GM10248 (cell line): ENCODE measurements around the gene KLHL6.
"Not testable (repeated sequence)": the region's sequence is repeated elsewhere in the genome, so short reads cannot be mapped to it uniquely, and the experiment has no call there.

Experiments used
- CTCF ChIA-PET: fragments of 300-600 bp; sonication (Branson Sonifier 250); formaldehyde crosslinking; extraction: SDS; loops from one replicate; lab custom pipeline; 2021; ENCODE audit warnings: antibody characterized with exemption; lab: Yijun Ruan, JAX
- POLR2A ChIA-PET: fragments of 350-650 bp; sonication (Branson Sonifier 250); formaldehyde crosslinking; extraction: SDS; loops from one replicate; lab custom pipeline; 2020; ENCODE audit warnings: antibody characterized with exemption; lab: Yijun Ruan, JAX
- DNase-seq: peaks from one replicate; pipeline ENCODE4 v3.0.0; 2012; ENCODE audit errors: extremely low spot score
- TF ChIP-seq, protein P1 (sequence below): IDR thresholded peaks from 2 replicates; pipeline ENCODE4 v1.5.1; 2012; ENCODE audit warnings: mild to moderate bottlenecking, low read depth; ENCODE audit errors: extremely low read depth, missing control alignments, control extremely low read depth

Gene KLHL6

DNA sequence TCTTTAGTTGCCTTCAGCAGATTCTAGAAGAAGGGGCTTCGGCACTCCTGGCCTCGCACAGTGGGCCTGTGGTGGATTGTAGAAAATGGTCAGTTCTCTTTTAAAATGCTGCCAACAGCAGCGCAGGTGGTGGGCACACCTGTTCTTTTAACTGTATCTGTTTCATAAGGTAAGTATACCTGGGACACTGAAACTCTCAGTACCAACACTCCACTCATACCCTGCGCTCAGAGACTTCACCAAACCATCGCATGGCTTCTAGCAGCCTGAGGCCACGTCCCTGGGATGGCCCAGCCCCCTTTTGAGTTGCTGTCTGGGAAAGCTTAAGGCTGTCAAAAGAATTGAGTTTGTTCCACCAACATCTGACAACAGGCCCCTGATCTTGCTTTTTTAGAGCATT, 70.4 kb downstream of the KLHL6 start:
- ChIA-PET CTCF (interaction anchor here (0.8 to 1.0 kb wide), 2 partner anchors 16 to 106 kb away, joined by 3 read pairs; no protein-coding TSS in a partner anchor), POLR2A (no interaction called here)
- DNase-seq: no peak
- TF ChIP-seq, protein P1, sequence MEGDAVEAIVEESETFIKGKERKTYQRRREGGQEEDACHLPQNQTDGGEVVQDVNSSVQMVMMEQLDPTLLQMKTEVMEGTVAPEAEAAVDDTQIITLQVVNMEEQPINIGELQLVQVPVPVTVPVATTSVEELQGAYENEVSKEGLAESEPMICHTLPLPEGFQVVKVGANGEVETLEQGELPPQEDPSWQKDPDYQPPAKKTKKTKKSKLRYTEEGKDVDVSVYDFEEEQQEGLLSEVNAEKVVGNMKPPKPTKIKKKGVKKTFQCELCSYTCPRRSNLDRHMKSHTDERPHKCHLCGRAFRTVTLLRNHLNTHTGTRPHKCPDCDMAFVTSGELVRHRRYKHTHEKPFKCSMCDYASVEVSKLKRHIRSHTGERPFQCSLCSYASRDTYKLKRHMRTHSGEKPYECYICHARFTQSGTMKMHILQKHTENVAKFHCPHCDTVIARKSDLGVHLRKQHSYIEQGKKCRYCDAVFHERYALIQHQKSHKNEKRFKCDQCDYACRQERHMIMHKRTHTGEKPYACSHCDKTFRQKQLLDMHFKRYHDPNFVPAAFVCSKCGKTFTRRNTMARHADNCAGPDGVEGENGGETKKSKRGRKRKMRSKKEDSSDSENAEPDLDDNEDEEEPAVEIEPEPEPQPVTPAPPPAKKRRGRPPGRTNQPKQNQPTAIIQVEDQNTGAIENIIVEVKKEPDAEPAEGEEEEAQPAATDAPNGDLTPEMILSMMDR: no peak

- TF ChIP-seq, protein P1: no peak
- CTCF ChIA-PET: interaction anchor here (0.8 kb wide), 1 partner anchor 15 kb away, joined by 3 read pairs; no protein-coding TSS in a partner anchor
- no peak for DNase-seq
- POLR2A ChIA-PET: no interaction called here
Measured at GRCh38 chr3:183484431-183485075, 71.0 kb downstream of the KLHL6 start.

- no peak for DNase-seq
- TF ChIP-seq, protein P1: no peak
- POLR2A ChIA-PET: interaction anchor here (0.5 kb wide), 1 partner anchor 153 kb away, joined by 4 read pairs; no protein-coding TSS in a partner anchor
- CTCF ChIA-PET: interaction anchor here (0.6 to 2.8 kb wide), 5 partner anchors 11 to 285 kb away, joined by 3 to 9 read pairs (median 3); no protein-coding TSS in a partner anchor
Measured at GRCh38 chr3:183481582-183481981, 73.9 kb downstream of the KLHL6 start.

DNA sequence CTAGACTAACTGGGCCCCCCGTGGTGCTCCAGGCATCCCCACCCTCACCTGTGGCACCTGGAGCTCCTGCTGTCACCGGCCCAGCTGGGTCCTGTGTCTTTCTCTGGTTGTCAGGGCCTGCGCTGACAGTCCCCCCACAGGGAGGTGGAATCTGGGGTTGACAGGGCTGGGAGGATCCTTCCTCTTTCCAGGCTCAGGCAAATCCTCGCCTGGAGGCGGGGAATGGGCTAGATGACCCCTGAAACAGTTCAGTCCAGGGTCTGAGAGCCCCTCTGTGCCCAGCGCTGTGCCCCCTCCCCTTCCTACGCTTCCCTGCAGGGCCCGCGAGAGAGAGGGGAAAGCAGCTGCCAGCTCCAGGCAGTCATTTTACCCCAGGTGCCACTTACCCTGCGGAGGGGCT, 77.0 kb downstream of the KLHL6 start:
- ChIA-PET POLR2A (no interaction called here), CTCF (interaction anchor here (1.2 to 3.5 kb wide), 8 partner anchors 9 to 289 kb away, joined by 3 to 29 read pairs (median 13); no protein-coding TSS in a partner anchor)
- no peak for DNase-seq
- TF ChIP-seq, protein P1: no peak

DNA sequence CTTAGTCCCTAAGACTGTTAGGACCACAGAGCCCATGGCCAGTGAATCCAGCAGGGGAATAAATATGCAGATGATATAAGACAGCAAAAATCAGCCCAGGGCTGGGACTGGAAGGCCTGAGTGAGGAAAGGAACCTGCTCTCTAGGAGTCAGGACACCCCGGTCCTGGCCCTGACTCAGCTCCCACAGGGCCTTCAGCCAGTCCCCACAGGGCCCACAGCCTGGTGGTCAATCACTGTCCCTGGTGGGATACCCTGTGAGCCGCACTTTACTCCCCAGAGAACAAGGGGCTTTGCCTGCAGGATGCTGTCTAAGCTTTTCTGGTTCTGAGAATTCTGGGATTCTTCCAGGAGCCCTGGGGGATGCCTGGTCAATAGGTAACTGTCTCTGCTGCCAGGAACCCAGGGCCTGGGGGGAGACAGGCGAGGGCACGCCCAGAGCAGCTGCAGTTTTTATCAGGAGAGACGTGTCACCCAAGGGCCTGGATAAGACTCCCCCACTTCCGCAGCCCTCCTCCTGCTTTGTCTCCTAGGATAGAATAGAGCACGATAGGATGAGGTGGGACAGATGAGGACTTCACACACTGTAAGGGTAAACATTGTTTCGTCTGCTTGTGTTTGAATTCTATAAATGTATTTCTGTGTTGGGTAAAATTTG, 77.6 kb downstream of the KLHL6 start:
- ChIA-PET CTCF (interaction anchor here (1.2 to 3.5 kb wide), 5 partner anchors 9 to 289 kb away, joined by 3 to 29 read pairs (median 17); no protein-coding TSS in a partner anchor), POLR2A (no interaction called here)
- no peak for DNase-seq
- TF ChIP-seq, protein P1: no peak

GRCh38 chr3:183475764-183476162, 79.7 kb downstream of the KLHL6 start:
- CTCF ChIA-PET: interaction anchor here (0.8 to 5.5 kb wide), 9 partner anchors 11 to 409 kb away, joined by 3 to 32 read pairs (median 4); partner anchors contain the start of gene PARL
- DNase-seq, POLR2A ChIA-PET: not testable (repeated sequence)
